ENCODE measurements around the gene SCAF11.

DNA sequence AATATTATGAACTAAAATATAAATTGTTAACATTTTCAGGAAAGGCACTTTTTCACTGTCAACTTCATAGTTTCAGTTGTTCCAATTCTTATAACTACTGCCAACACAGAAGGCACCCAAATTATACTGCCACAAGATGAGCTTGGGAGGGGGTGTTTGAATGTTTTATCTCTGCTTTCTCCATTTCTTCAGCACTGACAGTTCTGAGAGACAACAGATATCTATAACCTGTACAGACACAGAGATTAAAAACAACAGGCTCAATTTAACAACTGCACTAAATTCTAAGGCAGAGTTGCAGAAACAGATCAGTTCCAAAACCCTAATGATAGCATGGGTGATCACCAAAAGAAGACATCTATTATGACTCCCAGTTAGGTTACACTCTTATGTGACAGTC, 12.8 kb downstream of the SCAF11 start:
- no peak for TF ChIP-seq EZH2 (IDR thresholded peaks at IDR 0.05; ENCODE audit: borderline replicate concordance, low read depth, low read length, poor library complexity, severe bottlenecking)
- TF ChIP-seq, protein P1, sequence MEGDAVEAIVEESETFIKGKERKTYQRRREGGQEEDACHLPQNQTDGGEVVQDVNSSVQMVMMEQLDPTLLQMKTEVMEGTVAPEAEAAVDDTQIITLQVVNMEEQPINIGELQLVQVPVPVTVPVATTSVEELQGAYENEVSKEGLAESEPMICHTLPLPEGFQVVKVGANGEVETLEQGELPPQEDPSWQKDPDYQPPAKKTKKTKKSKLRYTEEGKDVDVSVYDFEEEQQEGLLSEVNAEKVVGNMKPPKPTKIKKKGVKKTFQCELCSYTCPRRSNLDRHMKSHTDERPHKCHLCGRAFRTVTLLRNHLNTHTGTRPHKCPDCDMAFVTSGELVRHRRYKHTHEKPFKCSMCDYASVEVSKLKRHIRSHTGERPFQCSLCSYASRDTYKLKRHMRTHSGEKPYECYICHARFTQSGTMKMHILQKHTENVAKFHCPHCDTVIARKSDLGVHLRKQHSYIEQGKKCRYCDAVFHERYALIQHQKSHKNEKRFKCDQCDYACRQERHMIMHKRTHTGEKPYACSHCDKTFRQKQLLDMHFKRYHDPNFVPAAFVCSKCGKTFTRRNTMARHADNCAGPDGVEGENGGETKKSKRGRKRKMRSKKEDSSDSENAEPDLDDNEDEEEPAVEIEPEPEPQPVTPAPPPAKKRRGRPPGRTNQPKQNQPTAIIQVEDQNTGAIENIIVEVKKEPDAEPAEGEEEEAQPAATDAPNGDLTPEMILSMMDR (conservative IDR thresholded peaks at IDR 0.05; ENCODE audit: low read depth, low read length): no peak
